ENCODE results near the gene TCF23.
"Not testable (repeated sequence)": the region's sequence is repeated elsewhere in the genome, so short reads cannot be mapped to it uniquely, and the experiment has no call there.

The TCF23 gene

GRCh38 chr2:27175330-27175729 is 26.5 kb downstream of the TCF23 start:
- H3K27ac ChIP-seq: no peak overlapping the region
- TF ChIP-seq ZFX (IDR thresholded peaks at IDR 0.05): no peak
- TF ChIP-seq CTCF (conservative IDR thresholded peaks at IDR 0.05): no peak

- H3K27ac ChIP-seq: not testable (repeated sequence)
These were observed 27.0 kb downstream of the TCF23 start for GRCh38 chr2:27175781-27176180.

DNA sequence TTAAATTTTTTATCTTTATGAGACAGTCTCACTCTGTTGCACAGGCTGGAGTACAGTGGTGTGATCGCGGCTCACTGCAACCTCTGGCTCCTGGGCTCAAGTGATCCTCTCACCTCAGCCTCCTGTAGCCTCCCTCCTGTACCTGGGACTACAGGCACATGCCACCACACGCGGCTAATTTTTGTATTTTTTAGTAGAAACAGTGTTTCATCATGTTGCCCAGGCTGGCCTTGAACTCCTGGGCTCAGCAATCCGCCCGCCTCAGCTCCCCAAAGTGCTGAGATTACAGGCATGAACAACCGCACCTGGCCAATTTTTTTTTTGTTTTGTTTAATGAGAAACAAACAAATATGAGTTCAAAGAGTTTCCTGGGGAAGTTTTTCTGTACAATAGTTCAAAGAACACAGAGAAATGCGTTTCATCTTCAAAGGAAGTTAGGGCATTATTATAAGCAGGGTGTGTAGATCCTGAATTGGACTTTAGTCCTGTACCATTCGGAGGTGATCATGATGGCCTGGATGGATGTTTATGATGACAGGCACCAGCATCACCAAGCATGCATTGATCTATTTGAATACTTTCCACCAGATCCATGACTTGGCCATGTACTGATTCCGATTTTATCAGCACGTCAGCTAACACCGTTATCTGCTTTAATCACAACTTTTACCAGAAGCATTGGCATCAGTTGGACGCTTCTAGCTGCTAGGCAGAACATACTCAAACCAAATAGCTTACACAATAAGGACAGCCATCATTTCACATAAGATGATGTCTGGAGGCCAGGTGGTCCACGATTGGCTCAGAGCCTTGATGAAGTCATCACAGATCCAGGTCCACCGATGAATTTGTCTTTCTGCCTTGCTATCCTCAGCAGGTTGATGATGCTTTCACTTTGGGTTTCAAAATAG is 28.9 kb downstream of the TCF23 start:
- TF ChIP-seq ZFX (IDR thresholded peaks at IDR 0.05) (no peak), CTCF (conservative IDR thresholded peaks at IDR 0.05) (no peak)
- H3K27ac ChIP-seq: no peak overlapping the region

DNA sequence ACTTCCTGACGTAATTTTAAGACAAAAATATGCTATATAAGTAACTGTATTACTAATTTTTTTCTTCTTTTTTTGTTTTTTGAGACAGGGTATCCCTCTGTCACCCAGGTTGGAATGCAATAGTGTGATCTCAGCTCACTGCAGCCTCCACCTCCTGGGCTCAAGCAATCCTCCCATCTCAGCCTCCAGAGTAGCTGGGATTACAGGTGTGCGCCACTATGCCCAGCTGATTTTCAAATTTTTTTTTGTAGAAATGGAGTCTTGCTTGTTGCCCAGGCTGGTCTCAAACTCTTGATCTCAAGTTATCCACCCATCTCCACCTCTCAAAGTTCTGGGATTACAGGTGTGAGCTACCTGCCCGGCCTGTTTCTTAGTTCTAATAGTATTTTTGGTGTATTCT is 29.7 kb downstream of the TCF23 start:
- TF ChIP-seq CTCF (conservative IDR thresholded peaks at IDR 0.05) (no peak), ZFX (IDR thresholded peaks at IDR 0.05) (no peak)
- no peak overlapping the region for H3K27ac ChIP-seq

DNA sequence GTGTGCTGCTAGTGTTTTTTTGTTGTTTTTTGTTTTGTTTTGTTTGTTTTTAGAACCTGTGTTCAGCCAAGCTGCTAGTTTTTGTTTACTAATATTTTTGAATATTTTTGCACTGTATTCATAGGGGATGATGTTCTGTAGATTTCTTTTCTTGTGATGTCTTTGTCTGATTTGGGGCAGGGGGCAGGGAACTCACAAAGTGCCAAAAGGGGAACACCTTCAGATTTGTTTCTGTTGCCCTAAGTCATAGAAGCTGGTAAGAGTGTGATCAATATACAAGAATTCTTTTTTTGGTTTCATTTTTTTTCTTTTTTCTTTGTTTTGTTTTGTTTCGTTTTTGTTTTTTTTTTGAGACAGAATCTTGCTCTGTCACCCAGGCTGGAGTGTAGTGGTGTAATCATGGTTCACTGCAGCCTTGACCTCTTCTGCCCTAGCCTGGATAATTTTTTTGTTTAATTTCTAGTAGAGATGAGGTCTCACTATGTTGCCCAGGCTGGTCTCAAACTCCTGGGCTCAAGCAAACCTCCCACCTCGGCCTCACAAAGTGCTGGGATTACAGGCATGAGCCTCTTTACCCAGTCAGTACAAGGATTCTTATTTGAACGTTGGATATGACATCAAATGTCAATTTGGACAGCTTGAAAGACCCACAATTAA is 30.7 kb downstream of the TCF23 start:
- TF ChIP-seq ZFX (IDR thresholded peaks at IDR 0.05) (no peak), CTCF (conservative IDR thresholded peaks at IDR 0.05) (no peak)

DNA sequence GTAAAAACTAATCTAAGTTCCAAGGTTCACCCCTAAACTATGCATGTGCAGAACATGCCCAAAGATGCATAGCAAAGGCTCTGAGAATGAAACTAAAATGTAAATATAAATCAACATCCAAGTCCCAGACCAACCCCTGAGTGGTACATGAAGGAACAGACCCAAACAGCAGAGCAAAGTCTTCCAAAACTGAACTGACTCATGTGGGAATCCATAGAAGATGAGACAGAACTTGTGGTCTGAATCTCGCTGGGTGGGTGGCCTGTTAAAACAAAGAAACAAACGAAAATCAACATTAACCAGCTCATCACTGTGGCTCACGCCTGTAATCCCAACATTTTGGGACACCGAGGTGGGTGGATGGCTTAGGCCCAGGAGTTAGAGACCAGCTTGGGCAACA is 33.5 kb downstream of the TCF23 start:
- H3K27ac ChIP-seq: no peak overlapping the region
- TF ChIP-seq CTCF (conservative IDR thresholded peaks at IDR 0.05) (no peak), ZFX (IDR thresholded peaks at IDR 0.05) (no peak)

More for the DNA sequence above, 30.7 kb downstream of the TCF23 start:
- no peak overlapping the region for H3K27ac ChIP-seq

DNA sequence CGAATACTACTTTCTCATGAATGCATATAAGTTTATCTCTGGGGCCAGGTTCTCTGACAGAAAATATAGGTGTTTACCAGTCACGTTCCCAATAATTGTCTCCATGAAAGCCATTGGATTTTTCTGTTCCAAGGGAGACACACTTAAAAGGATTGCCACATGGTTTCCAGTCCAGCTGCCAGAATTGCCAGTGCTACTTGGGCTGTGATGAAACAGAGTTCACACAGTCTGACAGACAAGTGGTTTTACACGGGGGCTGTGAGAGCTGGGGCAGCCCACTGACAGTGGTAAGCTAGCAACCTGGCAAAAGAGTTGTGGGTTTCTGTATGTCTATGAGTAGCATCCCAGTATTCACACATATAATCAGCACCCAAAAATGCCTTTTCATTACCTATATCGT is 35.3 kb downstream of the TCF23 start:
- no peak for TF ChIP-seq CTCF (conservative IDR thresholded peaks at IDR 0.05)
- no peak for TF ChIP-seq ZFX (IDR thresholded peaks at IDR 0.05)
- H3K27ac ChIP-seq: no peak overlapping the region

Data from C4-2B (cell line).